Esophagus squamous epithelium (tissue), 5 donors: ENCODE measurements around the gene CHRM1. TPM values are rescaled to one million over a fixed set of nuclear protein-coding genes. Genes with fewer than 3 reads are reported as not detected.

Experiments used
- DNase-seq: peaks from one replicate; lab custom pipeline; 2025; lab: John Stamatoyannopoulos, UW
- H3K27ac ChIP-seq, 4 donors: fragments of 200-600 bp; sonication (generic); one replicate each; pipeline ENCODE4 v1.5.1; 2016 to 2019; ENCODE audit warnings: mild to moderate bottlenecking in 1 of 4
- H3K27me3 ChIP-seq, 4 donors: fragments of 200-600 bp; sonication (generic); 1 replicate in 3 of 4; 2 replicates in 1 of 4; pipeline versions ENCODE4 v1.5.1 to v1.6.0; 2017 to 2021; ENCODE audit warnings: antibody characterized with exemption in 1 of 4
- H3K36me3 ChIP-seq, 3 donors: fragments of 200-600 bp; sonication (generic); one replicate each; pipeline ENCODE4 v1.5.1; 2016 to 2019
- H3K4me1 ChIP-seq, 3 donors: fragments of 200-600 bp; sonication (generic); one replicate each; pipeline ENCODE4 v1.5.1; 2017 to 2019
- H3K4me3 ChIP-seq, 4 donors: fragments of 200-600 bp; sonication (generic); 1 replicate in 3 of 4; 2 replicates in 1 of 4; pipeline ENCODE4 v1.5.1; 2016 to 2019; ENCODE audit warnings: mild to moderate bottlenecking in 2 of 4, moderate library complexity in 1 of 4
- H3K9me3 ChIP-seq, 3 donors: fragments of 200-600 bp; sonication (generic); one replicate each; pipeline ENCODE4 v1.5.1; 2016 to 2019
- POLR2A ChIP-seq, 4 donors: fragments of 450-650 bp; IDR thresholded peaks; one replicate each; pipeline ENCODE4 v1.6.1; 2017; ENCODE audit warnings: antibody characterized with exemption in 4 of 4, mild to moderate bottlenecking in 4 of 4, moderate library complexity in 3 of 4
- WGBS, 2 donors: methylation state at CpG; one replicate each; pipeline ENCODE4 v1.1.5; 2018; 5-methylcytosine and 5-hydroxymethylcytosine counted together
- intact Hi-C: fragments of 100-400 bp; cut with DNase I; formaldehyde crosslinking; loops from one replicate; pipeline ENCODE4 v1.15.0; 2022
- total RNA-seq, 4 donors: library from RNA; depleted of rRNA; stranded (reverse); fragments of >200 nt; gene quantifications; one replicate each; pipeline ENCODE4 v1.1.0, GENCODE V29; 2016
- TF ChIP-seq, protein P1 (sequence below), 6 experiments: fragments of 450-650 bp in 4 of 6; fragments of 200-600 bp in 2 of 6; sonication (generic) in 2 of 6; IDR thresholded peaks; one replicate each; pipeline ENCODE4 v1.5.1; 2016 to 2019; ENCODE audit warnings: antibody characterized with exemption in 6 of 6, mild to moderate bottlenecking in 4 of 6, moderate library complexity in 4 of 6
- donor health status: DM: yes; HTN: yes; CAD: no.

Gene CHRM1
- total RNA-seq, 4 donors from 2014 or later: 0.30 to 0.73 TPM; not detected in 2

DNA sequence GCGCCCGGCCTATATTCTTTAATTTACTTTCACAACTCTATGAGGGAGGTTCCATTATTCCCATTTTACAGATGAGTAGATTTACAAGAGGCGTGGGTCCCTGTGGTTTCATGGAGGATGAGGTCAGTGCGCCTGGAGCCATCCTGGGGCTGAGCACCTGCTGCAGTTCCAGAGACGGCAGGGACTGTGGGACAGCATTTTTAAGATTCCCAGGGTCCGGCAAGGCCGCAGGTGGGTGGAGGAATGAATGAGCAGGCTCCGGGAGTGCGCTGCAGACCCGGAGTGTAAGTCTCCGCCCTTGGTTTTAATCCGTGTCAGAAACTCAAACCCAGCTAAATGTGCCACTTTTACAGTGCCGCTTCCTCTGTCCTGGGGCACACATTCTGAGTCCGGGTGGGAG lies 4.1 kb upstream of the CHRM1 start:
- peak overlapping the region in 1 of 4 donors; percentile 60 for H3K4me3 ChIP-seq
- DNase-seq: no peak

DNA sequence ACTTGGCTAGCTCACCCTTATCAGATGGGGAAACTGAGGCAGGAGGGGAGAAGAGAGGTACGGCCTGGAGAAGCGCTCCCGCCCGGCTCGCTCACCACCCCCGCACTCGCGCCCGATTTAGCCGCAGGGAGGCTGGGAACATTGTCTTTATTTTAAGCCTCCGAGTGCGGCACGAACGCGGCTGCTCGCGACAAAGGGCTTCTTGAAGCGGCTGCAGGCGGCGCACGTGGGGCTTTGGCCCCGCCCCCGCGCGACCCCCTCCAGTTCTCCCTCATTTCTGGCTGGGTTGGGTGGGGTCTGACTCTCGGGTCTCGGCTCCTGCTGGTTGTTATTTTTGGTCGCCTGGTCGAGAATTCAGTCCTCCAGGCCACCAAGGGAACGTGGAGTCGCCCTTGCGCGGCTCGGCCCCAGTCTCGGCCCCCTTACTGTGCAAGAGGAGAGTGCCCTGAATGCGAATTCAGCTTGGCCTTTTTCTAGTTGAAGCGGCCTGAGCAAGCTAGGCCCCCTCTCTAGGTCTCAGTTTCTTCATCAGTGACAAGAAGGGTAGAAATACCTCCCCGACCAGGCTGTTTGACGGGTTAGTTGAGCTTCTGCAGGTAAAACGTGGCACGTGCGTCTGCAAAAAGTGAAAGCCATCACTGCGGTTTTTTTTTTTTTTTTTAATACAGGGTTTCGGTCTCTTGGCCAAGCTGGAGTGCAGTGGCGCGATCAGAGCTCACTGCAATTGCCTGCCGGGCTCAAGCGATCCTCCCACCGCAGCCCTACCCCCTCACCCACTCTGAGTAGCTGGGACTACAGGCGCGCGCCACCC lies 2.6 kb upstream of the CHRM1 start:
- no peak for DNase-seq
- Histone ChIP-seq H3K36me3 (no peaks in the 10 kb centered on the region), H3K4me3 (peak overlapping the region in 2 of 4 donors; percentile 24 to 39), H3K27ac (no peak overlapping the region), H3K4me1 (peaks cover 9 to 57% (median 31%) of the 10 kb centered on the region in 3 donors), H3K9me3 (no peaks in the 10 kb centered on the region), H3K27me3 (peaks cover 6 to 93% (median 32%) of the 10 kb centered on the region in 4 donors)
- TF ChIP-seq, protein P1, sequence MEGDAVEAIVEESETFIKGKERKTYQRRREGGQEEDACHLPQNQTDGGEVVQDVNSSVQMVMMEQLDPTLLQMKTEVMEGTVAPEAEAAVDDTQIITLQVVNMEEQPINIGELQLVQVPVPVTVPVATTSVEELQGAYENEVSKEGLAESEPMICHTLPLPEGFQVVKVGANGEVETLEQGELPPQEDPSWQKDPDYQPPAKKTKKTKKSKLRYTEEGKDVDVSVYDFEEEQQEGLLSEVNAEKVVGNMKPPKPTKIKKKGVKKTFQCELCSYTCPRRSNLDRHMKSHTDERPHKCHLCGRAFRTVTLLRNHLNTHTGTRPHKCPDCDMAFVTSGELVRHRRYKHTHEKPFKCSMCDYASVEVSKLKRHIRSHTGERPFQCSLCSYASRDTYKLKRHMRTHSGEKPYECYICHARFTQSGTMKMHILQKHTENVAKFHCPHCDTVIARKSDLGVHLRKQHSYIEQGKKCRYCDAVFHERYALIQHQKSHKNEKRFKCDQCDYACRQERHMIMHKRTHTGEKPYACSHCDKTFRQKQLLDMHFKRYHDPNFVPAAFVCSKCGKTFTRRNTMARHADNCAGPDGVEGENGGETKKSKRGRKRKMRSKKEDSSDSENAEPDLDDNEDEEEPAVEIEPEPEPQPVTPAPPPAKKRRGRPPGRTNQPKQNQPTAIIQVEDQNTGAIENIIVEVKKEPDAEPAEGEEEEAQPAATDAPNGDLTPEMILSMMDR (IDR thresholded peaks at IDR 0.05): no peak
- TF ChIP-seq POLR2A (IDR thresholded peaks at IDR 0.05): no peak
- 5 to 23% methylated on average over 18 to 20 of the region's 52 CpGs for WGBS, 2 donors
- intact Hi-C loops: no loop called here

More for the DNA sequence above, 4.1 kb upstream of the CHRM1 start:
- H3K27ac ChIP-seq: no peak overlapping the region
- WGBS, 2 donors: 24 to 52% methylated on average over 9 to 14 of the region's 14 CpGs
- intact Hi-C loops: no loop called here
- no peaks in the 10 kb centered on the region for H3K9me3 ChIP-seq
- peaks cover 6 to 96% (median 32%) of the 10 kb centered on the region in 4 donors for H3K27me3 ChIP-seq
- no peak for TF ChIP-seq POLR2A (IDR thresholded peaks at IDR 0.05)
- TF ChIP-seq, protein P1 (IDR thresholded peaks at IDR 0.05): no peak
- H3K36me3 ChIP-seq: no peaks in the 10 kb centered on the region
- H3K4me1 ChIP-seq: peaks cover 9 to 57% (median 31%) of the 10 kb centered on the region in 3 donors

DNA sequence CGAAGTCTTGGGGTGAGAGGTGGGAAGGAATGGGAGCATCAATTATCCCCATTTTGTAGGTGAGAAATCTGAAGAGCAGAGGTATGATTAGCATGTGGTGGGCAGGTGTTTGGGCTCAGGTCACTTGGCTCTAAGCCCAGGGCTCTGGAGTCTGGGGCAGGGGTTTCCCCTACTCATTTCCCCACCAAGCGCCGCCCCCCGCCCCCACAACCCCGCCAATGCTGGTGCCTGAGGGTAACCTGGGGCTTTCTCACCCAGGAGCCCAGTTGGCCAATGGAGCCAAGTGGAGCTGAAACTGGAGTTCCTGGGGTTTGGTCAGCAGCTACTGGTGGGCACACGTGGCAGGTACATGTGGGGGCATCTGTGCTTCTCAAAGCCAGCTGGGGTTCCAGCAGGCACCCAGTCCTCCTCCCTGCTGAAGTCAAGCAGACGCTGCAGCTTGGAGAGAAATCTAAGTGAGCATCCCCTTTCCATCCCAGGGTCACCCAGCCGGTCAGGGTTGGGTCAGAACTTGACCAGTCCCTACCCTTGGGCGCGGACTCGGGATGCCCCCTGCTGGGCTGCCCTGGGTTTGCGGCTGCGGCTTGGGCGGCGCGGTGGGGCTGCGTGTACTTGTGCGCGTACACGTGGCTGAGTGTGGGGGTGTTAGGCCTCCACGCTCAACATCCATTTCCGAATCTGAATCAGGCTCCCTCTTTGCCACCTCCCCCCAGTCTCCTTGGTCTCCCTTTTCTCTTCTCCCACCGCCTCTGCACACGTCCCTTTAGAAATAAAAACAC lies 1.7 kb upstream of the CHRM1 start:
- peak overlapping the region in 2 of 4 donors; percentile 24 to 39 for H3K4me3 ChIP-seq
- intact Hi-C loops: no loop called here
- 19 to 39% methylated on average over 9 to 17 of the region's 24 CpGs for WGBS, 2 donors
- TF ChIP-seq, protein P1 (IDR thresholded peaks at IDR 0.05): peak in 2 of 6 experiments; percentile 13 to 28
- TF ChIP-seq POLR2A (IDR thresholded peaks at IDR 0.05): no peak
- peaks cover 6 to 83% (median 32%) of the 10 kb centered on the region in 4 donors for H3K27me3 ChIP-seq
- no peak overlapping the region for H3K27ac ChIP-seq
- H3K9me3 ChIP-seq: no peaks in the 10 kb centered on the region
- DNase-seq: no peak
- H3K4me1 ChIP-seq: peaks cover 9 to 57% (median 31%) of the 10 kb centered on the region in 3 donors
- no peaks in the 10 kb centered on the region for H3K36me3 ChIP-seq

DNA sequence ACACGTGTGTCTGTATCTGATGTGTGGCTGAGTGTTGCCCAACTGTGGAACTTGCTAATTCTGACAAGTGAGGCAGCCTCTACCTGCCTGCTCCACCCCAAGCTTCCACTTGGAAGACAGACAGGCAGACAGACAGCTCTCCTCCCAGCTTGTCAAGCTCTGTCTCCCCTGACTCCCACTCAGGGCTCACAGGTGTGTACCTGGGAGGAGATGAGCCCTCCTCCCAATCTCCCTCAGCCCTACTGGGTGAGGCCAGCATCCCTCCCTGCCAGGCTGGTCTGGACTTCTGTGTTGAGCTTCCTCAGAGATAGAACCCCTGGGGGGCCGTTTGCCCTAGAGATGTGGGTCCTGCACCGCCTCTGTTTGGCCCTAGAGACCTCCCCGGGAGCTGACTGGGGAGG lies 1.0 kb upstream of the CHRM1 start:
- Histone ChIP-seq H3K27me3 (peaks cover 6 to 77% (median 29%) of the 10 kb centered on the region in 4 donors), H3K36me3 (no peaks in the 10 kb centered on the region), H3K9me3 (no peaks in the 10 kb centered on the region), H3K4me3 (no peak overlapping the region), H3K27ac (no peak overlapping the region), H3K4me1 (peaks cover 9 to 57% (median 31%) of the 10 kb centered on the region in 3 donors)
- TF ChIP-seq POLR2A (IDR thresholded peaks at IDR 0.05): no peak
- TF ChIP-seq, protein P1 (IDR thresholded peaks at IDR 0.05): no peak
- intact Hi-C loops: no loop called here
- WGBS, 2 donors: 35 to 50% methylated on average over 2 of the region's 4 CpGs
- no peak for DNase-seq
